IPS-11a (cell line): Measurements from ENCODE around the gene MIOX.

Source experiments
- H3K4me3 ChIP-seq: one replicate; pipeline ENCODE4 v1.5.1; 2013; ENCODE audit warnings: low read depth, low read length, control low read depth

MIOX gene

GRCh38 chr22:50489363-50490243 lies 2.9 kb downstream of the MIOX start:
- H3K4me3 ChIP-seq: no peak overlapping the region

- H3K4me3 ChIP-seq: no peak overlapping the region
These were observed 4.1 kb downstream of the MIOX start for GRCh38 chr22:50490531-50491308.

GRCh38 chr22:50497093-50497492 lies 10.4 kb downstream of the MIOX start:
- H3K4me3 ChIP-seq: no peak overlapping the region

- H3K4me3 ChIP-seq: no peak overlapping the region
These were observed 11.7 kb downstream of the MIOX start for GRCh38 chr22:50498322-50498890.

GRCh38 chr22:50500452-50500851 lies 13.8 kb downstream of the MIOX start:
- H3K4me3 ChIP-seq: no peak overlapping the region

GRCh38 chr22:50502096-50502495 lies 15.4 kb downstream of the MIOX start:
- H3K4me3 ChIP-seq: no peak overlapping the region

GRCh38 chr22:50502628-50503474 lies 16.2 kb downstream of the MIOX start:
- H3K4me3 ChIP-seq: no peak overlapping the region

- H3K4me3 ChIP-seq: no peak overlapping the region
These were observed 17.0 kb downstream of the MIOX start for GRCh38 chr22:50503475-50504145.

- H3K4me3 ChIP-seq: no peak overlapping the region
These were observed 17.9 kb downstream of the MIOX start for GRCh38 chr22:50504369-50505211.

GRCh38 chr22:50505276-50505775 lies 18.7 kb downstream of the MIOX start:
- no peak overlapping the region for H3K4me3 ChIP-seq

GRCh38 chr22:50505776-50506610 lies 19.3 kb downstream of the MIOX start:
- no peak overlapping the region for H3K4me3 ChIP-seq

GRCh38 chr22:50506611-50507420 lies 20.2 kb downstream of the MIOX start:
- H3K4me3 ChIP-seq: peak overlapping the region; percentile 62

- H3K4me3 ChIP-seq: peak within 1 kb of the TSS; percentile 94
These were observed 20.8 kb downstream of the MIOX start, which contains the start of gene LMF2 for GRCh38 chr22:50507421-50507990. Gene LMF2, minus strand, starts transcription at chr22:50507702. Its CDS starts 27 bp downstream, at chr22:50507675.

GRCh38 chr22:50507991-50508884 lies 21.6 kb downstream of the MIOX start, which contains the start of gene NCAPH2:
Gene NCAPH2, plus strand, starts transcription at chr22:50508224. Its CDS starts 114 bp downstream, at chr22:50508338.
- H3K4me3 ChIP-seq: peak within 1 kb of the TSS; percentile 94

- peak overlapping the region; percentile 94 for H3K4me3 ChIP-seq
These were observed 22.2 kb downstream of the MIOX start for GRCh38 chr22:50508897-50509296.

- H3K4me3 ChIP-seq: no peak overlapping the region
These were observed 26.5 kb downstream of the MIOX start for GRCh38 chr22:50513175-50513574.
